ENCODE results near the gene ATP8B1.
A peak's percentile ranks its signal among the peaks of the same experiment; 100 is the strongest.

The ATP8B1 gene

DNA sequence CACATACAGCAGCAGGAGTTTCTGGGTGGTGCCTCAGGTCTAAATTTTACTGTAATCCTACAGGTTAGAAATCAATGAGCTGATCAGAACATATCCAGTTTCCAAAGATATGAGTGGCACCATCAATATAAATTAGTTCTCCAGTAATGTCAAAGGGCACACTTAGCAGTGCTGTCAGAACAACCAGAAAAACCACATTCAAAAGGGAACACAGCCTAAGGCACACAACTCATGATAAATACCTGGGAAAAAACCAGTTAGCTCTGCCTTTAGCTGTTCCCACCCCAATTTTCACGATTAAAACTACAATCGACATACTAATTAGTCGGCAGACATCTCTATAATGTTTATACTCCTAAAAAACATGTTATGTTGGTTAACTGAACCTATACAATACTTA is 31.5 kb downstream of the ATP8B1 start:
- Histone ChIP-seq H3K9ac (ENCODE audit: low read length in 5 of 5) (no peak overlapping the region), H3K36me3 (ENCODE audit: control insufficient read depth in 5 of 5, insufficient read depth in 5 of 5, low read length in 5 of 5) (peaks cover 0 to 2% (median 0%) of the 10 kb centered on the region in 5 donors), H3K4me3 (ENCODE audit: low read depth in 1 of 5, low read length in 5 of 5) (no peak overlapping the region), H3K27me3 (ENCODE audit: control insufficient read depth in 5 of 5, insufficient read depth in 4 of 5, low read length in 5 of 5) (no peaks in the 10 kb centered on the region), H3K9me3 (ENCODE audit: control insufficient read depth in 5 of 5, low read length in 5 of 5) (no peaks in the 10 kb centered on the region), H3K4me1 (ENCODE audit: control insufficient read depth in 5 of 5, insufficient read depth in 5 of 5, low read length in 5 of 5) (peaks cover 0 to 47% (median 26%) of the 10 kb centered on the region in 5 donors), H3K27ac (ENCODE audit: low read depth, low read length) (no peak overlapping the region)

DNA sequence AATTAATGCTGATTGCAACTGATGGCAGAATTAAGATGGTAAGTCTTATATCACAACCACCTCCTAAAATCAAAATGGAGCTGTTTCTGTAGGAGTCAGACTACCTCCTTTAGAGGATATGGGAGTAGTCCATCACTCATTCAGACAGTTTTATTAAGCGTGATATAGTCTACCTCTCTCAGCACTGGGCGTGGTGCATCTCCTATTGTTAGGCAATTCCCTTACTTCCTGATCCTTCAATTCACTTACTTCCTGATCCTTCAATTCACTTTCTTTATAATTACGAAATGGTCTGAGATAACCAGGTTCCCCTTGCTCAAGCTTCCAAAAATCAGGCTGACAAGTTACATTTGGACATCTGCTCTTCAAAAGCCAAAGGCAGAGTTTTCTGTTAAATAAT is 31.9 kb downstream of the ATP8B1 start:
- H3K4me1 ChIP-seq (ENCODE audit: control insufficient read depth in 5 of 5, insufficient read depth in 5 of 5, low read length in 5 of 5), result peaks cover 0 to 43% (median 25%) of the 10 kb centered on the region in 5 donors
- peaks cover 0 to 2% (median 0%) of the 10 kb centered on the region in 5 donors for H3K36me3 ChIP-seq (ENCODE audit: control insufficient read depth in 5 of 5, insufficient read depth in 5 of 5, low read length in 5 of 5)
- H3K27me3 ChIP-seq (ENCODE audit: control insufficient read depth in 5 of 5, insufficient read depth in 4 of 5, low read length in 5 of 5), result no peaks in the 10 kb centered on the region
- H3K27ac ChIP-seq (ENCODE audit: low read depth, low read length), result no peak overlapping the region
- no peak overlapping the region for H3K4me3 ChIP-seq (ENCODE audit: low read depth in 1 of 5, low read length in 5 of 5)
- no peaks in the 10 kb centered on the region for H3K9me3 ChIP-seq (ENCODE audit: control insufficient read depth in 5 of 5, low read length in 5 of 5)
- no peak overlapping the region for H3K9ac ChIP-seq (ENCODE audit: low read length in 5 of 5)

- Histone ChIP-seq H3K9me3 (ENCODE audit: control insufficient read depth in 5 of 5, low read length in 5 of 5) (no peaks in the 10 kb centered on the region), H3K4me3 (ENCODE audit: low read depth in 1 of 5, low read length in 5 of 5) (no peak overlapping the region), H3K9ac (ENCODE audit: low read length in 5 of 5) (no peak overlapping the region), H3K27ac (ENCODE audit: low read depth, low read length) (peak overlapping the region; percentile 70), H3K27me3 (ENCODE audit: control insufficient read depth in 5 of 5, insufficient read depth in 4 of 5, low read length in 5 of 5) (no peaks in the 10 kb centered on the region), H3K36me3 (ENCODE audit: control insufficient read depth in 5 of 5, insufficient read depth in 5 of 5, low read length in 5 of 5) (peaks cover 0 to 2% (median 0%) of the 10 kb centered on the region in 5 donors), H3K4me1 (ENCODE audit: control insufficient read depth in 5 of 5, insufficient read depth in 5 of 5, low read length in 5 of 5) (peaks cover 0 to 40% (median 19%) of the 10 kb centered on the region in 5 donors)
Measured at GRCh38 chr18:57768537-57769326, 34.4 kb downstream of the ATP8B1 start.

GRCh38 chr18:57767259-57768050 is 35.7 kb downstream of the ATP8B1 start:
- H3K9me3 ChIP-seq (ENCODE audit: control insufficient read depth in 5 of 5, low read length in 5 of 5), result no peaks in the 10 kb centered on the region
- H3K27me3 ChIP-seq (ENCODE audit: control insufficient read depth in 5 of 5, insufficient read depth in 4 of 5, low read length in 5 of 5), result no peaks in the 10 kb centered on the region
- no peak overlapping the region for H3K27ac ChIP-seq (ENCODE audit: low read depth, low read length)
- H3K4me1 ChIP-seq (ENCODE audit: control insufficient read depth in 5 of 5, insufficient read depth in 5 of 5, low read length in 5 of 5), result peaks cover 0 to 40% (median 19%) of the 10 kb centered on the region in 5 donors
- no peak overlapping the region for H3K4me3 ChIP-seq (ENCODE audit: low read depth in 1 of 5, low read length in 5 of 5)
- no peak overlapping the region for H3K9ac ChIP-seq (ENCODE audit: low read length in 5 of 5)
- H3K36me3 ChIP-seq (ENCODE audit: control insufficient read depth in 5 of 5, insufficient read depth in 5 of 5, low read length in 5 of 5), result peaks cover 0 to 2% (median 0%) of the 10 kb centered on the region in 5 donors

GRCh38 chr18:57764995-57765394 is 38.1 kb downstream of the ATP8B1 start:
- H3K27me3 ChIP-seq (ENCODE audit: control insufficient read depth in 5 of 5, insufficient read depth in 4 of 5, low read length in 5 of 5), result no peaks in the 10 kb centered on the region
- H3K36me3 ChIP-seq (ENCODE audit: control insufficient read depth in 5 of 5, insufficient read depth in 5 of 5, low read length in 5 of 5), result peaks cover 0 to 2% (median 0%) of the 10 kb centered on the region in 5 donors
- H3K27ac ChIP-seq (ENCODE audit: low read depth, low read length), result no peak overlapping the region
- no peak overlapping the region for H3K9ac ChIP-seq (ENCODE audit: low read length in 5 of 5)
- H3K9me3 ChIP-seq (ENCODE audit: control insufficient read depth in 5 of 5, low read length in 5 of 5), result no peaks in the 10 kb centered on the region
- peaks cover 0 to 22% (median 12%) of the 10 kb centered on the region in 5 donors for H3K4me1 ChIP-seq (ENCODE audit: control insufficient read depth in 5 of 5, insufficient read depth in 5 of 5, low read length in 5 of 5)
- no peak overlapping the region for H3K4me3 ChIP-seq (ENCODE audit: low read depth in 1 of 5, low read length in 5 of 5)

DNA sequence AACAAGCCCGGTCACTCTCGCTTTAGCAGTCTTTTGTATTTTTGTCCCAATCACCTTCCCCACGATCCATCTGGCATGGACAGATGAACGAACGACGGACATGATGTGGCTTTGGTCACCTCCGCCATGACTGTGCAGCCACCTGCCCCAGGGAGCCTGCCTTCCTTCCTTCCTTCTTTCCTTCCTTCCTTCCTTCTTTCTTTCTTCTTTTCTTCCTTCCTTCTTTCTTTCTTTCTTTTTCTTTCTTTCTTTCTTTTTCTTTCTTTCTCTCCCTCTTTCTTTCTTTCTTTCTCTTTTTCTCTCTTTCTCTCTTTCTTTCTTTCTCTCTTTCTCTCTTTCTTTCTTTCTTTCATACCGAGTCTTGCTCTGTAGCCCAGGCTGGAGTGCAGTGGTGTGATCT is 39.0 kb downstream of the ATP8B1 start:
- peaks cover 0 to 19% (median 8%) of the 10 kb centered on the region in 5 donors for H3K4me1 ChIP-seq (ENCODE audit: control insufficient read depth in 5 of 5, insufficient read depth in 5 of 5, low read length in 5 of 5)
- H3K36me3 ChIP-seq (ENCODE audit: control insufficient read depth in 5 of 5, insufficient read depth in 5 of 5, low read length in 5 of 5), result peaks cover 0 to 2% (median 0%) of the 10 kb centered on the region in 5 donors
- H3K9ac ChIP-seq (ENCODE audit: low read length in 5 of 5), result no peak overlapping the region

DNA sequence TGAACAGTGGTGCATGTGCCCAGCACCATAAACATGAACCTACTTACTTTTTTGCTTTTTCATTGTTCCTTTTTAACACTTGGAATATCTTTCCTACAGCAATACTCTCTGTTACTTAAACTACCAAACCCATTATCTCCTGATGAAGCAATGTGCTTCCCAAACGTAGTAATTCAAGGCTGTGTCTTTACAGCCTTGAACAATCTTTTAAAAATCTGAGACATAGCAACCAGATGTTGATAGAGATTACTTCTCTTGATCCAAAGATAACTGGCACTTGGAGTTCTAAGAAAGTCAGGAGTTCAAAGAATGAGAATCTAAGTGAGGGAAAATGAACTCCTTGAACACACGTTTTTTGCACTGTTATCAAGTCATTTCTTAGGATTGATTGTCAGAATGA is 40.4 kb downstream of the ATP8B1 start:
- Histone ChIP-seq H3K4me3 (ENCODE audit: low read depth in 1 of 5, low read length in 5 of 5) (no peak overlapping the region), H3K27me3 (ENCODE audit: control insufficient read depth in 5 of 5, insufficient read depth in 4 of 5, low read length in 5 of 5) (no peaks in the 10 kb centered on the region), H3K4me1 (ENCODE audit: control insufficient read depth in 5 of 5, insufficient read depth in 5 of 5, low read length in 5 of 5) (peaks cover 0 to 5% (median 0%) of the 10 kb centered on the region in 5 donors), H3K9me3 (ENCODE audit: control insufficient read depth in 5 of 5, low read length in 5 of 5) (no peaks in the 10 kb centered on the region), H3K36me3 (ENCODE audit: control insufficient read depth in 5 of 5, insufficient read depth in 5 of 5, low read length in 5 of 5) (peaks cover 0 to 2% (median 0%) of the 10 kb centered on the region in 5 donors), H3K27ac (ENCODE audit: low read depth, low read length) (no peak overlapping the region), H3K9ac (ENCODE audit: low read length in 5 of 5) (no peak overlapping the region)

More for the DNA sequence above, 39.0 kb downstream of the ATP8B1 start:
- no peaks in the 10 kb centered on the region for H3K9me3 ChIP-seq (ENCODE audit: control insufficient read depth in 5 of 5, low read length in 5 of 5)
- no peaks in the 10 kb centered on the region for H3K27me3 ChIP-seq (ENCODE audit: control insufficient read depth in 5 of 5, insufficient read depth in 4 of 5, low read length in 5 of 5)
- no peak overlapping the region for H3K27ac ChIP-seq (ENCODE audit: low read depth, low read length)
- no peak overlapping the region for H3K4me3 ChIP-seq (ENCODE audit: low read depth in 1 of 5, low read length in 5 of 5)

- no peaks in the 10 kb centered on the region for H3K36me3 ChIP-seq (ENCODE audit: control insufficient read depth in 5 of 5, insufficient read depth in 5 of 5, low read length in 5 of 5)
- H3K4me3 ChIP-seq (ENCODE audit: low read depth in 1 of 5, low read length in 5 of 5), result no peak overlapping the region
- H3K27ac ChIP-seq (ENCODE audit: low read depth, low read length), result no peak overlapping the region
- H3K4me1 ChIP-seq (ENCODE audit: control insufficient read depth in 5 of 5, insufficient read depth in 5 of 5, low read length in 5 of 5), result no peaks in the 10 kb centered on the region
- H3K9ac ChIP-seq (ENCODE audit: low read length in 5 of 5), result no peak overlapping the region
- no peaks in the 10 kb centered on the region for H3K27me3 ChIP-seq (ENCODE audit: control insufficient read depth in 5 of 5, insufficient read depth in 4 of 5, low read length in 5 of 5)
- H3K9me3 ChIP-seq (ENCODE audit: control insufficient read depth in 5 of 5, low read length in 5 of 5), result no peaks in the 10 kb centered on the region
Measured at GRCh38 chr18:57759650-57760049, 43.5 kb downstream of the ATP8B1 start.

DNA sequence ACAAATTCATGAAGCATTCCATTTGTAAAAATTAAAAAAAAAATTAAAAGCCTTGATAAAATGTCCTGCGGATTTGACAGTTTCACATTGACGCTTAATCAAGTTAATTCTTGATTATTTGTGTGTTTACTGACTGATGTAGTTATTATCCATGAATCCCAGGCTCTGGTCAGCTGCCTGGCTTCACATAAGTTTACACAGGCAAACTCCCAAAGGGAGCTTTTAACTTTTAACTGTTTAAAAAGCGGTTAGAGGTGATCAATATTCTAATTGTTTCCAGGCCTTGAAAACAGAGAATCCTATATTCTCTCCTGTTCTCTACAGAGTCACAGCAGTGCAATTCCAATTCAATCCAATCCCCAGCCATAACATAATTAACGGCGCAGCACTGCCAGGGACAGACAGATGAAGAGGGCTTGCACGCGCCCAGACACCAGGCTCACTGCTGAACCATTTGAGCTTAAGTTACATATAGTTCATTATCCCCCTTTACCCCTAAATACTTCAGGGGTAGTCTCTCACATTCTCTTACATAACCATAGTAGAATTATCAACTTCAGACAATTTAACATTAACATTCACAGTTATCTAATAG is 47.5 kb downstream of the ATP8B1 start:
- H3K9ac ChIP-seq (ENCODE audit: low read length in 5 of 5), result no peak overlapping the region
- H3K9me3 ChIP-seq (ENCODE audit: control insufficient read depth in 5 of 5, low read length in 5 of 5), result no peaks in the 10 kb centered on the region
- H3K36me3 ChIP-seq (ENCODE audit: control insufficient read depth in 5 of 5, insufficient read depth in 5 of 5, low read length in 5 of 5), result no peaks in the 10 kb centered on the region
- H3K27ac ChIP-seq (ENCODE audit: low read depth, low read length), result no peak overlapping the region
- H3K4me1 ChIP-seq (ENCODE audit: control insufficient read depth in 5 of 5, insufficient read depth in 5 of 5, low read length in 5 of 5), result no peaks in the 10 kb centered on the region
- no peak overlapping the region for H3K4me3 ChIP-seq (ENCODE audit: low read depth in 1 of 5, low read length in 5 of 5)
- no peaks in the 10 kb centered on the region for H3K27me3 ChIP-seq (ENCODE audit: control insufficient read depth in 5 of 5, insufficient read depth in 4 of 5, low read length in 5 of 5)

Data from subcutaneous abdominal adipose tissue (tissue), 5 donors.